SU-DHL-6 (cell line): ENCODE measurements around the gene ANP32B.

Source experiments
- H2AFZ ChIP-seq: fragments of 200-600 bp; sonication (generic); 2 replicates; pipeline ENCODE4 v1.6.1; 2014; ENCODE audit warnings: low read depth, mild to moderate bottlenecking, moderate library complexity, mixed read lengths, antibody characterized with exemption, low read length; ENCODE audit not compliant: severe bottlenecking
- H3F3A ChIP-seq: fragments of 200-600 bp; shearing (Covaris generic); 2 replicates; pipeline ENCODE4 v1.6.0; 2016; ENCODE audit warnings: antibody characterized with exemption, mild to moderate bottlenecking; ENCODE audit not compliant: insufficient read depth
- H3K27ac ChIP-seq: fragments of 200-600 bp; sonication (generic); 2 replicates; pipeline ENCODE4 v1.5.1; 2016; ENCODE audit warnings: low read depth, mild to moderate bottlenecking, low read length, moderate library complexity, mixed read lengths
- H3K27me3 ChIP-seq: fragments of 200-600 bp; sonication (generic), shearing (Covaris generic); 2 replicates; pipeline ENCODE4 v1.6.0; 2014; ENCODE audit warnings: mild to moderate bottlenecking, low read length
- H3K36me3 ChIP-seq: fragments of 200-600 bp; sonication (generic); 2 replicates; pipeline ENCODE4 v1.6.1; 2014; ENCODE audit warnings: mild to moderate bottlenecking, low read length, mixed read lengths
- H3K4me2 ChIP-seq: fragments of 300-600, 200-600 bp; shearing (Covaris generic), sonication (generic); 2 replicates; pipeline ENCODE4 v1.6.0; 2014; ENCODE audit warnings: low read length, low read depth, mild to moderate bottlenecking; ENCODE audit not compliant: poor library complexity, severe bottlenecking
- H3K4me3 ChIP-seq: fragments of 200-600 bp; sonication (generic); 2 replicates; pipeline ENCODE4 v1.5.1; 2014; ENCODE audit warnings: antibody characterized with exemption, low read length, mild to moderate bottlenecking, mixed read lengths; ENCODE audit not compliant: insufficient read depth, poor library complexity, severe bottlenecking
- H3K79me2 ChIP-seq: fragments of 200-600 bp; sonication (generic); 2 replicates; pipeline ENCODE4 v1.6.1; 2014; ENCODE audit warnings: mild to moderate bottlenecking, low read length, moderate library complexity; ENCODE audit not compliant: insufficient read depth
- H3K9ac ChIP-seq: fragments of 200-600 bp; sonication (generic); 2 replicates; pipeline ENCODE4 v1.7.0; 2014; ENCODE audit warnings: mild to moderate bottlenecking, low read length
- H3K9me2 ChIP-seq: fragments of 200-600 bp; sonication (generic); replicated peaks from 2 replicates; pipeline ENCODE4 v1.6.1; 2014; ENCODE audit warnings: low read length; ENCODE audit not compliant: insufficient read depth
- H3K9me3 ChIP-seq: fragments of 200-600 bp; sonication (generic); 2 replicates; pipeline ENCODE4 v1.6.1; 2014; ENCODE audit warnings: low read length, mixed read lengths; ENCODE audit not compliant: insufficient read depth
- H4K20me1 ChIP-seq: fragments of 200-600 bp; sonication (generic); 2 replicates; pipeline ENCODE4 v1.6.1; 2014; ENCODE audit warnings: low read depth, mild to moderate bottlenecking, antibody characterized with exemption, low read length, moderate library complexity, mixed read lengths
- EZH2phosphoT487 ChIP-seq: fragments of 200-600 bp; sonication (generic), shearing (Covaris generic); conservative IDR thresholded peaks from 2 replicates; pipeline ENCODE4 v1.6.1; 2018; ENCODE audit warnings: mild to moderate bottlenecking, antibody characterized with exemption, low read length, moderate library complexity, mixed read lengths
- TF ChIP-seq, protein P1 (sequence below): fragments of 200-600 bp; sonication (generic); IDR thresholded peaks from one replicate; pipeline ENCODE4 v1.5.1; 2017; ENCODE audit warnings: antibody characterized with exemption, mild to moderate bottlenecking, low read length, moderate library complexity; ENCODE audit not compliant: insufficient read depth, poor library complexity, severe bottlenecking

ANP32B gene

GRCh38 chr9:98007251-98007928 is 24.2 kb downstream of the ANP32B start:
- Histone ChIP-seq H3K4me2 (no peak overlapping the region), H3K36me3 (peaks cover 79% of the 10 kb centered on the region), H3K9me2 (no peaks in the 10 kb centered on the region), H3K27me3 (no peaks in the 10 kb centered on the region), H3K4me3 (no peak overlapping the region), H3K79me2 (peaks cover 82% of the 10 kb centered on the region), H3K27ac (no peak overlapping the region), H4K20me1 (peaks cover 35% of the 10 kb centered on the region), H3F3A (peaks cover 25% of the 10 kb centered on the region), H2AFZ (no peak overlapping the region), H3K9ac (no peak overlapping the region), H3K9me3 (no peaks in the 10 kb centered on the region)
- TF ChIP-seq EZH2phosphoT487 = no peak
- TF ChIP-seq, protein P1, sequence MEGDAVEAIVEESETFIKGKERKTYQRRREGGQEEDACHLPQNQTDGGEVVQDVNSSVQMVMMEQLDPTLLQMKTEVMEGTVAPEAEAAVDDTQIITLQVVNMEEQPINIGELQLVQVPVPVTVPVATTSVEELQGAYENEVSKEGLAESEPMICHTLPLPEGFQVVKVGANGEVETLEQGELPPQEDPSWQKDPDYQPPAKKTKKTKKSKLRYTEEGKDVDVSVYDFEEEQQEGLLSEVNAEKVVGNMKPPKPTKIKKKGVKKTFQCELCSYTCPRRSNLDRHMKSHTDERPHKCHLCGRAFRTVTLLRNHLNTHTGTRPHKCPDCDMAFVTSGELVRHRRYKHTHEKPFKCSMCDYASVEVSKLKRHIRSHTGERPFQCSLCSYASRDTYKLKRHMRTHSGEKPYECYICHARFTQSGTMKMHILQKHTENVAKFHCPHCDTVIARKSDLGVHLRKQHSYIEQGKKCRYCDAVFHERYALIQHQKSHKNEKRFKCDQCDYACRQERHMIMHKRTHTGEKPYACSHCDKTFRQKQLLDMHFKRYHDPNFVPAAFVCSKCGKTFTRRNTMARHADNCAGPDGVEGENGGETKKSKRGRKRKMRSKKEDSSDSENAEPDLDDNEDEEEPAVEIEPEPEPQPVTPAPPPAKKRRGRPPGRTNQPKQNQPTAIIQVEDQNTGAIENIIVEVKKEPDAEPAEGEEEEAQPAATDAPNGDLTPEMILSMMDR = no peak

DNA sequence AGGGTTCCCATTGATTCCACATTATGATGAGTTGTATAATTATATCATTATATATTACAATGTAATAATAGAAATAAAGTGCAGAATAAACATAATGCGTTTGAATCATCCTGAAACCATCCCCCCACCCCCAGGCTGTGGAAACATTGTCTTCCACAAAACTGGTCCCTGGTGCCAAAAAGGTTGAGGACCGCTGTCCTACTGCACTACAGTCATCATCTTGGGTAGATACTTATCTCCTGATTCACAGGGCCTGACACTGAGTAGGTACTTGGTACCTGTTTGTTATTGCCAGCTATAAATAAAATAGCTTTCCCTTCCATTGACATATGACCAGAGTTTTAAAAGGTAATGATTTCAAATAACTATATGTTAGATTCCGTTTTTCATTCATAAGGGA is 25.6 kb downstream of the ANP32B start:
- Histone ChIP-seq H3K9me3 (no peaks in the 10 kb centered on the region), H3K79me2 (peaks cover 68% of the 10 kb centered on the region), H3K9ac (no peak overlapping the region), H3K36me3 (peaks cover 76% of the 10 kb centered on the region), H3K4me3 (no peak overlapping the region), H3F3A (peaks cover 15% of the 10 kb centered on the region; the same call in 1 of the 2 replicates), H4K20me1 (peaks cover 29% of the 10 kb centered on the region), H3K4me2 (no peak overlapping the region), H2AFZ (no peak overlapping the region), H3K9me2 (no peaks in the 10 kb centered on the region), H3K27me3 (no peaks in the 10 kb centered on the region), H3K27ac (no peak overlapping the region)
- TF ChIP-seq, protein P1 = no peak
- no peak for TF ChIP-seq EZH2phosphoT487

DNA sequence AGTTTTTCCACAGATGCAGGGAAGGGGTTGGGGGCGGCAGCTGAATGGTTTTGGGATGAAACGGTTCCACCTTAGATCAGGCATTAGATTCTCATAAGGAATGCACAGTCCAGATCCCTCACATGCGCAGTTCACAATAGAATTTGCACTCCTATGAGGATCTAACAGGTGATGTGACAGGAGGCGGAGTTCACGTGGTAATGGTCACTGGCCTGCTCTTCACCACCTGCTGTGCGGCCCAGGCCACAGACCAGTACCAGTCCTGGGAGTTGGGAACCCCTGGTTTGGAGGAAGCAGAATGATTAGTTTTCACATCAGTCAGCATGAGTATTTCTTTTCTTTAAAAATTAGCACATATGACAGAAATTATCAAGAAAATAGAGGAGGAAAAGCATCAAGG is 26.3 kb downstream of the ANP32B start:
- Histone ChIP-seq H3K9ac (no peak overlapping the region), H3K79me2 (peaks cover 61% of the 10 kb centered on the region), H3K27ac (no peak overlapping the region), H3F3A (peaks cover 11% of the 10 kb centered on the region; the same call in 1 of the 2 replicates), H3K36me3 (peaks cover 72% of the 10 kb centered on the region), H3K9me3 (no peaks in the 10 kb centered on the region), H3K4me3 (no peak overlapping the region), H3K4me2 (no peak overlapping the region), H4K20me1 (peaks cover 24% of the 10 kb centered on the region), H3K9me2 (no peaks in the 10 kb centered on the region), H3K27me3 (no peaks in the 10 kb centered on the region), H2AFZ (no peak overlapping the region)
- no peak for TF ChIP-seq EZH2phosphoT487
- TF ChIP-seq, protein P1 = no peak
